Measurements from ENCODE around the gene EDEM2. TPM values are rescaled to one million over a fixed set of nuclear protein-coding genes. Genes with fewer than 3 reads are reported as not detected.
"Not testable (repeated sequence)": the region's sequence is repeated elsewhere in the genome, so short reads cannot be mapped to it uniquely, and the experiment has no call there.

Gene EDEM2
- total RNA-seq, 4 donors from 2014 or later = 23.0 to 55.9 (median 30.4) TPM

DNA sequence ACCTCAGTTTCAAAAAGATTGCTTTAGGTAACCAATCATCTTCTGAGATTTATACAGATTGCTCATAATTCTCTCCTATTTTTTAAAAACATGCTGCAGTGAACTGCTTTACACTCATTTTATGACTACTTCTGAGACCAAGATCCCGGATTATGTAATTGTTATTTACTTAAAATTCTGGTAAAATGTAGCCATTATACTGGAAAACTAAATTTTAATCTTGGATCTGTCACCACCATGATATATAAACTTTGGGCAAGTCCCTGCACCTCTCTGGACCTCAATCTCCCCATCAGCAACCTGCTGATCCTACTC, 24.3 kb upstream of the EDEM2 start:
- Histone ChIP-seq H3K27me3 (no peaks in the 10 kb centered on the region), H3K9me3 (no peaks in the 10 kb centered on the region), H3K36me3 (no peaks in the 10 kb centered on the region), H3K27ac (peak overlapping the region; percentile 73 to 81 (median 76)), H3K4me1 (peaks cover 0 to 15% (median 7%) of the 10 kb centered on the region in 4 donors), H3K4me3 (peak overlapping the region in 2 of 4 donors; percentile 23 to 43)
- in situ Hi-C loops (cut with MboI; ENCODE audit: low pct_ligation_motif_present in 1 of 4, low pct_unique_long_range_greater_than_20kb in 1 of 4, low sequenced_read_pairs in 3 of 4) = no loop called here
- WGBS, 2 donors (ENCODE audit: low coverage in 1 of 2) = 26 to 44% methylated on average over 1 of the region's 1 CpG
- DNase-seq = no peak
- intact Hi-C loops (cut with DNase I; ENCODE audit: low total_unique reads) = no loop called here
- TF ChIP-seq POLR2A (IDR thresholded peaks at IDR 0.05) (no peak), POLR2AphosphoS5 (IDR thresholded peaks at IDR 0.05) (no peak), EP300 (IDR thresholded peaks at IDR 0.05; ENCODE audit: low read depth) (no peak)
- TF ChIP-seq, protein P1, sequence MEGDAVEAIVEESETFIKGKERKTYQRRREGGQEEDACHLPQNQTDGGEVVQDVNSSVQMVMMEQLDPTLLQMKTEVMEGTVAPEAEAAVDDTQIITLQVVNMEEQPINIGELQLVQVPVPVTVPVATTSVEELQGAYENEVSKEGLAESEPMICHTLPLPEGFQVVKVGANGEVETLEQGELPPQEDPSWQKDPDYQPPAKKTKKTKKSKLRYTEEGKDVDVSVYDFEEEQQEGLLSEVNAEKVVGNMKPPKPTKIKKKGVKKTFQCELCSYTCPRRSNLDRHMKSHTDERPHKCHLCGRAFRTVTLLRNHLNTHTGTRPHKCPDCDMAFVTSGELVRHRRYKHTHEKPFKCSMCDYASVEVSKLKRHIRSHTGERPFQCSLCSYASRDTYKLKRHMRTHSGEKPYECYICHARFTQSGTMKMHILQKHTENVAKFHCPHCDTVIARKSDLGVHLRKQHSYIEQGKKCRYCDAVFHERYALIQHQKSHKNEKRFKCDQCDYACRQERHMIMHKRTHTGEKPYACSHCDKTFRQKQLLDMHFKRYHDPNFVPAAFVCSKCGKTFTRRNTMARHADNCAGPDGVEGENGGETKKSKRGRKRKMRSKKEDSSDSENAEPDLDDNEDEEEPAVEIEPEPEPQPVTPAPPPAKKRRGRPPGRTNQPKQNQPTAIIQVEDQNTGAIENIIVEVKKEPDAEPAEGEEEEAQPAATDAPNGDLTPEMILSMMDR (IDR thresholded peaks at IDR 0.05) = no peak

DNA sequence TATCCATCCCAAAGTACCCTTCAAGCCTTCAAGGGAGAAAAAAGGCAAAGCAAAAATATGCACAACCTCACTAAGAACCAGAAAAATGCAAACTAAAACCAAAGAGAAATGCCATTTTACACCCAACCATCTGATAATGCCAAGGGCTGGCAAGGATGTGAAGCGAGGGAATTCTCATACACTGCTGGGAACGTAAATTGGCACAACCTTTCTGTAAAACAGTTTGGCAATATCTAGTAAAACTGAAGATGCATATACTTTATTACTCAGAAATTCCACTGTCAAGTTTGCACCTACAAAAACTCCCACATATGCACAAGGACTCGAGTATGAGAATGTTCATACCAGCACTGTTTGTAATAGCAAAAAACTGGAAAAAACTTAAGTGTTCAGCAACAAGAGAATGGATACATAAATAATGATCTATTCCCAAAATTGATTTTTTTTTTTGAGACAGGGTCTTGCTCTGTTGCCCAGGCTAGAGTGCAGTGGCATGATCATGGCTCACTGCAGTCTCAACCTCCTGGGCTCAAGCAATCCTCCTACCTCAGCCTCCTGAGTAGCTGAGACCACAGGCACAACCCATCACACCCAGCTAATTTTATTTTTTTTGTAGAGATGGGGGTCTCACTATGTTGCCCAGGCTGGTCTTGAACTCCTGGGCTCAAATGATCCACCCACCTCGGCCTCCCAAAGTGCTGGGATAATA, 21.7 kb upstream of the EDEM2 start:
- intact Hi-C loops (cut with DNase I; ENCODE audit: low total_unique reads); H3K9me3 ChIP-seq; H3K36me3 ChIP-seq; H3K27me3 ChIP-seq; in situ Hi-C loops (cut with MboI; ENCODE audit: low pct_ligation_motif_present in 1 of 4, low pct_unique_long_range_greater_than_20kb in 1 of 4, low sequenced_read_pairs in 3 of 4); H3K4me3 ChIP-seq; H3K27ac ChIP-seq; DNase-seq: not testable (repeated sequence)
- peaks cover 0 to 18% (median 4%) of the 10 kb centered on the region in 4 donors for H3K4me1 ChIP-seq
- WGBS, 2 donors (ENCODE audit: low coverage in 1 of 2) = 77 to 91% methylated on average over 2 to 4 of the region's 4 CpGs

DNA sequence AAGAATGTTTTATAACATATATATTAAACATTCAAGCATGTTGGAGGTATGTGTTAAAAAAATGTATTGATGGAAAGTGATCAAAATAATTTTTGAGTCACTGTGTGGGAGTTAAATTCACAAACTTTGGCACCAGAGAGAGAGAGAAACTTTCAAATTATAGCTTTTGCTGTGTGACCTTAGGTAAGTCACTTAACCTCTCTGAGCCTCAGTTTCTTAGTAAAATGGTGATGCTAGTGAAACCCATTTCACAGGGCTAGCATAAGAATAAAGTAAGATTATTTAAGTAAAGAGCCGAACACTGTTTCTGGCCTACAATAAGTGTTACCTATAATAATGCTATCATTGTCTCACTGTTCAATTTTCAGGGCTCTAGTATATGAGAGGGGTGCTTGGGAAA, 20.7 kb upstream of the EDEM2 start:
- TF ChIP-seq POLR2AphosphoS5 (IDR thresholded peaks at IDR 0.05) (no peak), POLR2A (IDR thresholded peaks at IDR 0.05) (no peak), EP300 (IDR thresholded peaks at IDR 0.05; ENCODE audit: low read depth) (no peak)
- TF ChIP-seq, protein P1 (IDR thresholded peaks at IDR 0.05) = no peak
- Histone ChIP-seq H3K9me3 (no peaks in the 10 kb centered on the region), H3K36me3 (no peaks in the 10 kb centered on the region), H3K4me3 (no peak overlapping the region), H3K27me3 (no peaks in the 10 kb centered on the region), H3K27ac (no peak overlapping the region), H3K4me1 (peaks cover 0 to 18% (median 4%) of the 10 kb centered on the region in 4 donors)
- intact Hi-C loops (cut with DNase I; ENCODE audit: low total_unique reads) = no loop called here
- in situ Hi-C loops (cut with MboI; ENCODE audit: low pct_ligation_motif_present in 1 of 4, low pct_unique_long_range_greater_than_20kb in 1 of 4, low sequenced_read_pairs in 3 of 4) = no loop called here
- no peak for DNase-seq
- WGBS, 2 donors (ENCODE audit: low coverage in 1 of 2) = 97 to 100% methylated on average over 1 of the region's 1 CpG

DNA sequence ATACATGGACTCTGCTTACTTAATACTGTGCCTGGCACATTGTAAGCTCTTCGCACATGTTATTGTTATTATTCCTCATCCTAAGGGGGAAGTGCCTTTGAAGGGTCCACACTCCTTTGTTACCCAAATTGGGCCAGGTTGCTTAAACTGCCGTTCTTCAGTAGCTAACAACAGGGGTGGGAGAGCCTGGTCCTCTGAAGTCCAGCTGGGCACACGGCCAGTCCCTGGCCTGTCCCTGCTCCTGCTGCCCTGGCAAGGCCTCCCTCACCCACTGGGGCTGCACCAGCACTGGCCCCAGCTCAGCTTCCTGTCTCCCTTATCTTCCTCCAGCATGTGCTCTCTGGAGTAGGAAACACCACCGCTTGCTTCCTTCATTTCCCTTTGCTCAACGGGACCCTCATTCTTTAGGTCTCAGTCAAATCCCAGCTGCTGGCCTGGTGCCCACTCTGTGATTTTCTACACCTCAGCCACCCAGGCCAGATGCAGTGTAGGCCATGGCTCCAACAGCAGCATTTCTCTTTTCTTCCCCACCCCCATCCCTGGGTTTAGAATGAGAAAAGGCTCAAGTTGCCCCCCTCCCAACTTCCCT, 19.2 kb upstream of the EDEM2 start:
- 59 to 66% methylated on average over 4 to 5 of the region's 5 CpGs for WGBS, 2 donors (ENCODE audit: low coverage in 1 of 2)
- no peak overlapping the region for H3K27ac ChIP-seq
- H3K4me3 ChIP-seq = no peak overlapping the region
- no peaks in the 10 kb centered on the region for H3K36me3 ChIP-seq
- in situ Hi-C loops (cut with MboI; ENCODE audit: low pct_ligation_motif_present in 1 of 4, low pct_unique_long_range_greater_than_20kb in 1 of 4, low sequenced_read_pairs in 3 of 4) = no loop called here
- H3K27me3 ChIP-seq = no peaks in the 10 kb centered on the region
- H3K4me1 ChIP-seq = peaks cover 0 to 5% (median 0%) of the 10 kb centered on the region in 4 donors
- intact Hi-C loops (cut with DNase I; ENCODE audit: low total_unique reads) = no loop called here
- no peaks in the 10 kb centered on the region for H3K9me3 ChIP-seq
- TF ChIP-seq POLR2A (IDR thresholded peaks at IDR 0.05) = no peak
- TF ChIP-seq, protein P1 (IDR thresholded peaks at IDR 0.05) = no peak
- TF ChIP-seq POLR2AphosphoS5 (IDR thresholded peaks at IDR 0.05) = peak in 1 of 3 donors; percentile 29
- no peak for DNase-seq
